Small intestine (tissue), 7 donors: ENCODE results near the gene IP6K2. TPM values are rescaled to one million over a fixed set of nuclear protein-coding genes. Genes with fewer than 3 reads are reported as not detected.
A peak's percentile ranks its signal among the peaks of the same experiment; 100 is the strongest.

Source experiments
- DNase-seq, 2 donors: peaks; one replicate each; pipeline versions ENCODE4 v3.0.0 to v3.0.0-alpha.2; 2013
- FAIRE-seq: peaks from 2 replicates; lab custom pipeline; 2012; peaks lifted over from hg19 to GRCh38; lab: Jason Lieb, UNC
- H3K27ac ChIP-seq, 3 donors: one replicate each; pipeline ENCODE4 v1.5.1; 2013; ENCODE audit warnings: low read length in 2 of 3, mild to moderate bottlenecking in 2 of 3, control low read depth in 1 of 3, inconsistent platforms in 1 of 3, low read depth in 1 of 3, moderate library complexity in 1 of 3
- H3K27me3 ChIP-seq, 3 donors: one replicate each; pipeline ENCODE4 v1.6.1; 2013; ENCODE audit warnings: low read length in 3 of 3, inconsistent platforms in 1 of 3; ENCODE audit not compliant: control insufficient read depth in 3 of 3, insufficient read depth in 3 of 3
- H3K36me3 ChIP-seq, 3 donors: one replicate each; pipeline ENCODE4 v1.6.1; 2013; ENCODE audit warnings: low read length in 3 of 3, inconsistent platforms in 1 of 3, low read depth in 1 of 3, mild to moderate bottlenecking in 1 of 3, moderate library complexity in 1 of 3; ENCODE audit not compliant: control insufficient read depth in 3 of 3, insufficient read depth in 2 of 3
- H3K4me1 ChIP-seq, 3 donors: one replicate each; pipeline ENCODE4 v1.6.1; 2013; ENCODE audit warnings: low read length in 2 of 3, inconsistent platforms in 1 of 3, low read depth in 1 of 3, mild to moderate bottlenecking in 1 of 3, moderate library complexity in 1 of 3; ENCODE audit not compliant: control insufficient read depth in 3 of 3, insufficient read depth in 2 of 3
- H3K4me3 ChIP-seq, 3 donors: one replicate each; pipeline ENCODE4 v1.5.1; 2013; ENCODE audit warnings: low read length in 3 of 3, control low read depth in 1 of 3, inconsistent platforms in 1 of 3, low read depth in 1 of 3, mild to moderate bottlenecking in 1 of 3, moderate library complexity in 1 of 3
- H3K9me3 ChIP-seq, 2 donors: one replicate each; pipeline ENCODE4 v1.6.1; 2013; ENCODE audit warnings: low read depth in 1 of 2, low read length in 1 of 2; ENCODE audit not compliant: control insufficient read depth in 2 of 2, insufficient read depth in 1 of 2
- WGBS, 3 donors: extraction: QIAGEN DNeasy Blood & Tissue Kit; methylation state at CpG; one replicate each; pipeline ENCODE4 v1.1.7; 2013; 5-methylcytosine and 5-hydroxymethylcytosine counted together
- polyA plus RNA-seq, 4 donors: library from polyadenylated mRNA; stranded (reverse) in 3 of 4; unstranded in 1 of 4; fragments of 200-250 nt in 3 of 4; fragments of 120-200 nt in 1 of 4; gene quantifications; one replicate each; pipeline versions ENCODE4 v1.2.1 to v1.2.3, GENCODE V29; 2013
- donor health status: healthy with polysubstance abuse.
- donor health status: control.
- donor health status: control.
- donor health status: Bipolar disorder and iron deficiency.
- donor health status: healthy.

IP6K2 gene
- polyA plus RNA-seq, 4 donors = 79.5 to 167 (median 108) TPM

DNA sequence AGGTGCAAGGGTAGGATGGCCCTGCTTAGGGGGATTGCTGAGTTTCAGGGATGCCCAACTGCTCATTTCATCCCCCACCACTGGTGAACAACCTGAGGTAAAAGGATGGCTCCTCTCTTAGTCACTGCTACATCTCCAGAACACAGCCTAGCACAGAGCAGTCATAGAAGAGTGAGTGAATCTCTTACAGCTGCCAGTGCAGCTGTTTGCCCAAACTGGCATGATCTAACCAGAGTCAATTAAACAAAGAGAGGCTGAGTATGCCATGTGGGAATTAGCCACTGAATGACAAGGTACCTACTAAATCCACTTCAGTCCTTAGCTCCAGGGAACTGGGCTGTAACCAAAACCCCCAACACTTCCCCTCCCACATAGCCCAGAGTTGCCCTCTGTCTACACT lies 24.5 kb downstream of the IP6K2 start:
- H3K4me1 ChIP-seq = peaks cover 0 to 7% (median 0%) of the 10 kb centered on the region in 3 donors
- DNase-seq (no peak), FAIRE-seq (no peak)
- no peaks in the 10 kb centered on the region for H3K27me3 ChIP-seq
- H3K9me3 ChIP-seq = no peaks in the 10 kb centered on the region
- H3K4me3 ChIP-seq = no peak overlapping the region
- H3K36me3 ChIP-seq = peaks cover 13 to 79% (median 19%) of the 10 kb centered on the region in 3 donors
- H3K27ac ChIP-seq = no peak overlapping the region

DNA sequence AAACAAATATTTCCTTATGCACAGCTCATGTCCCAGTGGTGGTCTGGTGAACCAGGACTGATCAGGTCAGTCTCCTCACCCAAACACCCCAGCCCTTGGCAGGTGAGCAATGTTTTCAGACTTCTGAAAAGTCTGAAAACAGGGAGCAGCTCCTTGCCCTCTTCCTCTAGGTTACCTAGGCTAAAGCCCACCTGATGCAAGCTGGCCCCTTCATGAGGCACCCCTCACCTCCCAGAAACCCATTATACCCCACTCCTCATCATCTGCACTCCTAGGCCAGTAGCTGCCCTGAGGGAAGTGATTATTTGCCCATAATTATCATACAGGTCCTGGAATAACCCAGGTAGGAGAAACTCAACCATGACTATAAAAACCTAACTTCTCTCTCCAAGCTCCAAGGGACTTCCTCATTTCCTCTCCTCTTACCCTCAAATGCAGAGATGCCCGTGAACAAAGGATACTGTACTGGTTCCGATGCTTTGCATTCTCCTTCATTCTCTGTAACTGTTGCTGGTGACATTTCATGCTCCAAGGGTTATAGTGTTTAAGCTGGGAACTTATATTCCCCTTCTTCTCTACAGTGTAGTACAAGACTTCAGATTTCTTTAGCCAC lies 26.1 kb downstream of the IP6K2 start:
- no peak overlapping the region for H3K4me3 ChIP-seq
- no peaks in the 10 kb centered on the region for H3K27me3 ChIP-seq
- no peaks in the 10 kb centered on the region for H3K9me3 ChIP-seq
- FAIRE-seq = no peak
- H3K36me3 ChIP-seq = peaks cover 13 to 82% (median 19%) of the 10 kb centered on the region in 3 donors
- peaks cover 0 to 11% (median 0%) of the 10 kb centered on the region in 3 donors for H3K4me1 ChIP-seq
- DNase-seq = no peak
- 80 to 94% (median 86%) methylated on average over 2 of the region's 2 CpGs for WGBS, 3 donors
- no peak overlapping the region for H3K27ac ChIP-seq

DNA sequence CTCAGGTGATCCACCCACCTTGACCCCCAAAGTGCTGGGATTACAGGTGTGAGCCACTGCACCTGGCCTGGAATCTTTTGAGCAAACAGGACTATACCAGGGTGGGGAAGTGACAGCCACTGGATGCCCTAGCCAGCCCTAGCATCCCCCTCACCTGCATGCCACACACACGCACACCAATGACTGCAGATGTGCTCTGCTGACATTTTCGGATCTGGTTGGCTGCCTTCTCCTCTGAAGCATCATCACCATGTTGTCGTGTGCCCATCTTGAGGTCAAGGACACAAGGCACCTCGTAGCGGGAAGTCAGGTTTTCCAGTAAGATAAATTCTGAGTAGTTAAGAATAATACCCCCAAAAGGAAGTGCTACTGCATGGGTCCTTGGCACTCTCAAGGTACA lies 27.6 kb downstream of the IP6K2 start:
- peaks cover 0 to 9% (median 0%) of the 10 kb centered on the region in 3 donors for H3K4me1 ChIP-seq
- FAIRE-seq (no peak), DNase-seq (no peak)
- WGBS, 3 donors = 73 to 82% (median 76%) methylated on average over 5 of the region's 5 CpGs
- no peaks in the 10 kb centered on the region for H3K9me3 ChIP-seq
- H3K36me3 ChIP-seq = peaks cover 11 to 71% (median 16%) of the 10 kb centered on the region in 3 donors
- no peaks in the 10 kb centered on the region for H3K27me3 ChIP-seq
- no peak overlapping the region for H3K27ac ChIP-seq
- no peak overlapping the region for H3K4me3 ChIP-seq

DNA sequence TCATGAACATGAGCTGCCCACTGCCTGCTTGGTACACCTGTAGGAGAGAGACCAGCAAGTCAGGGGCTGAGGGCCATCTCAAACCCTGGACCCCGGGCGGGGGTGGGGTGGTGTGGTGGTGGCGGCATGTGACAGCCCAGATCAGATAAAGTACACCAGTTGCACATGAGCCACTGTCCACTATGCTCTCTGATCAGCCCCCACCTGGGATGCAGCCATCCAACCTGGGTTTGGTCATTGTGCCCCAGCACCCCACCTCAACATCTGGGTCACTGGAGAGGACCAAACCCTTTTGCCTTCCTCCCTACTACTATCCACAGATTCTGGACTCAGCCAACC lies 28.3 kb downstream of the IP6K2 start:
- peaks cover 11 to 70% (median 11%) of the 10 kb centered on the region in 3 donors for H3K36me3 ChIP-seq
- no peaks in the 10 kb centered on the region for H3K9me3 ChIP-seq
- peaks cover 0 to 15% (median 4%) of the 10 kb centered on the region in 3 donors for H3K4me1 ChIP-seq
- DNase-seq = no peak
- no peaks in the 10 kb centered on the region for H3K27me3 ChIP-seq
- no peak for FAIRE-seq
- H3K4me3 ChIP-seq = no peak overlapping the region
- WGBS, 3 donors = 85 to 97% (median 90%) methylated on average over 3 of the region's 3 CpGs
- no peak overlapping the region for H3K27ac ChIP-seq

DNA sequence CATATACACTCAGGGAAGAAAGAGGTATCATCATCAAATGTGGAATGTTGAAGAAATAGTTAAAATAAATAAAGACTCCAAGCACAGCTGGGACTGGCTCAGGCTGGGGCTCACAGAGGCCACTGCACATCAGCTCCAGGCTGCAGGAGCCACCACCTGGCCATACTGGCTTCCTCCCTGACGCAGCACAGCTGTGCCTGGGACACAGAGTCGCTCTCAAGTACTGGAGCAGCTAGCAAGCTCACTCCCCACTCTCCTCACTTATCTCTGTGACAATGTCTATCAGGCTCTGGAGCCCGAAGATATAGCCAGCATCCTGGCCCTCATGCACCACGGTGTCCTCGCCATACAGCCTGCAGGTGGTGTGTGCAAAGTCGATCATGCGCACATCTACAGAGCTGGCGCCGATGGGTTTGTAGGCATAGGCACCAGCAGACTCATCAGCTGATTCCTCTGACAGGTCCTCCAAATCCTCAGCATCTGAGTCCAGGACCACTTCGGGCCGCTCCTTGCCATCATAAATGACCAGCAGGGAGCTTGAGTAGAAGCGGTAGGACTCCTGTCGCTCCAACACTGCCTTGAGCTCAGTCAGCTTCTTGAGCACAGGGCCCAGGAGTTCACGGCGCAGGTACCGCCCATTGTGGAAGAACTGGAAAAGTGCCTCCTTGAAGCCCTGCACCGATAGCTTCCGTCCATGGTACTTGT lies 28.8 kb downstream of the IP6K2 start:
- H3K36me3 ChIP-seq = peaks cover 7 to 66% (median 10%) of the 10 kb centered on the region in 3 donors
- 85 to 90% (median 85%) methylated on average over 18 of the region's 18 CpGs for WGBS, 3 donors
- no peaks in the 10 kb centered on the region for H3K9me3 ChIP-seq
- peaks cover 0 to 21% (median 4%) of the 10 kb centered on the region in 3 donors for H3K4me1 ChIP-seq
- H3K27ac ChIP-seq = no peak overlapping the region
- DNase-seq = no peak
- H3K4me3 ChIP-seq = no peak overlapping the region
- no peaks in the 10 kb centered on the region for H3K27me3 ChIP-seq
- FAIRE-seq = no peak

DNA sequence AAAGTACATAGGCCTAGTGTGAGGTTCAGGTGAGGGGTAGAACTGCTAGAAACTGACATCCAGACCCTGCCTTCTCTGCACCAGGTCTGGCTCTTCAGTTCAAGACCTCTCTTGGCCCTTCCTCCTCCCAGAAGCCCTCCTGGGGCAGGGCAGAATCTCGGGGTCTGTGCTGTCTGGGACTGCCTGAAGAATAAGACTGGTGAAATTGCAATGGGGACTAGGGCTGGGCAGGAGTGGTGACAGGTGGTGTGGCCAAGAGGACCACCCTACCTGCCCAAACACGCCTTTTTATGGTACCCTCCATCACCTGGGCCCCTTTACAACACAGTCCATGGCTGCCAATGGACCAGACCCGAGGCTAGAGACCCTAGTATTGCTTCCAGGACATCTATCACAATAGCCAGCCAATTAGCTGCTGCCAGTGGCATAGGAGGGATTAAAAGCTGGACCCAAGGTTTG lies 29.8 kb downstream of the IP6K2 start:
- Histone ChIP-seq H3K27ac (no peak overlapping the region), H3K4me3 (no peak overlapping the region), H3K9me3 (no peaks in the 10 kb centered on the region), H3K4me1 (peaks cover 0 to 23% (median 4%) of the 10 kb centered on the region in 3 donors), H3K27me3 (no peaks in the 10 kb centered on the region), H3K36me3 (peaks cover 1 to 68% (median 4%) of the 10 kb centered on the region in 3 donors)
- no peak for FAIRE-seq
- WGBS, 3 donors = 38 to 55% (median 43%) methylated on average over 3 of the region's 3 CpGs
- DNase-seq = no peak

DNA sequence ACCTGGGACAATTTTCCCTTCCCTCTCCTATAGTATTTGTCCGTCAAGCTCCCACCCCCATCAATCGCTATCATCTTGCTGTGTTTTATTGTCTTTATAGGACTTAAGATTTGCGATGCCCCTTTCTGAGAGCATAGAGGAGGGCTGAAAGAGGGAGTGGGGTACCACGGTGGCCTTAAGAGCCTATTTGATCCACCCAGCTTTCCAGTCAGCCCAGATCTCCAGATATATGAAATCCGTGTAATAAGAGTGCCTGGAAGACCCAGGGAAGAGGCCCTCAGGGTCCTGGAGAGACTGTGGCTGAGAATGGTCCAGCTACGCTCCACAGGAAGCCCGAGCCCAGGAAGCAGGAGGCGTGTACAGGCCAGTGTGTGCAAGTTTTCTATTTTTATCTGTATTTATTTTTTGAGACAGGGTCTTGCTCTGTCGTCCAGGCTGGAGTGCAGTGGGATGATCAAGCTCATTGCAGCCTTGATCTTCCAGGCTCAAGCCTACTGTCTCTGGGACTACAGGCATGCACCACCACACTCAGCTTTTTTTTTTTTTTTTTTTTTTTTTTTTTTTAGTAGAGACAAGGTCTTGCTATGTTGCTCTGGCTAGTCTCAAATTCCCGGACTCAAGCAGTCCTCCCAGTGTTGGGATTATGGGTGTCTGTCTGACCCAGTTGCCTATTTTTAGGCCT lies 30.3 kb downstream of the IP6K2 start:
- FAIRE-seq (no peak), DNase-seq (no peak)
- Histone ChIP-seq H3K4me3 (no peak overlapping the region), H3K4me1 (peaks cover 0 to 23% (median 4%) of the 10 kb centered on the region in 3 donors), H3K9me3 (no peaks in the 10 kb centered on the region), H3K36me3 (peaks cover 0 to 68% (median 2%) of the 10 kb centered on the region in 3 donors), H3K27ac (peak overlapping the region in 1 of 3 donors; percentile 36), H3K27me3 (no peaks in the 10 kb centered on the region)
- 53 to 62% (median 59%) methylated on average over 10 of the region's 10 CpGs for WGBS, 3 donors
